ENCODE data around the gene DLL4.

The DLL4 gene

DNA sequence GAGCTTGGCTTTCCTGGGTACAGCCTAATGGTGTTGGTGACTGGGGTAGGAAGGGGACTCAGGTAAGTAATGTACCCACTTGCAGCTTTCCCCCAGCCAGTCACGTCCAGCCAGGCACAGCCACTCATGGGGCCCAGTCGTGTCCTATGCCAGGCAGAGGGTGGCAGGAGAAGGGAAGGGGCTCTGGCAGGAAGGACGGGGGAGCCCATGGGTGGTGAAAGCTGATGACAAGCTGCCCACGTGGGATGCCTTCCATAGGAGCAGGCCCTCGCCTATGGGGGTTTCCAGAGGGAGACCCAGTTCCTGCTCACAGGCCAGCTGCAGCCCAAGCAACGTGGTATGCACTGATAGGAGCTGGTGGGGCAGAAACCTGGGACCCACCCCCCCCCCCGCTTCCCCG is 34.9 kb downstream of the DLL4 start:
- in situ Hi-C loops (cut with HindIII; ENCODE audit: low sequenced_read_pairs): no loop called here

DNA sequence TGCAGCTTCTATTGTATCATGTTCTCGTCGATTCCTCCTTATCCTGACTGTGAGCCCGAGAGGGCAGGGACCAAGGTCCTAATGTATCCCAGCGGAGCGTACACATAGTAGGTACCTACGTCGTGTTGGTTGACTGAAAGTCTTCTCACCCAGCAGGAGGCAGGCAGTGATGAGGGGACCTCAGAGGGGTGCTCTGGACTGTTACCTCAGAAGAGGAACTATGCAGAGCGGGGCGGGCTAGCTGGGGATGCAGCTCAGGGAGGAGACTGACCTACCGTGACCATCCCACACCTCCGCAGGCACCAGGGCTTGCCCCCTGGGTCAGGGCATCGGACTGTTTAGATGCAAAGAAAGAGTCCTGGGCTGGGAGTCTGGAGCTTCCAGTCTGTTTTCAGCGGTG is 35.5 kb downstream of the DLL4 start:
- in situ Hi-C loops (cut with HindIII; ENCODE audit: low sequenced_read_pairs): no loop called here
- no peak for DNase-seq (ENCODE audit: low read depth, low spot score)
- TF ChIP-seq, protein P1, sequence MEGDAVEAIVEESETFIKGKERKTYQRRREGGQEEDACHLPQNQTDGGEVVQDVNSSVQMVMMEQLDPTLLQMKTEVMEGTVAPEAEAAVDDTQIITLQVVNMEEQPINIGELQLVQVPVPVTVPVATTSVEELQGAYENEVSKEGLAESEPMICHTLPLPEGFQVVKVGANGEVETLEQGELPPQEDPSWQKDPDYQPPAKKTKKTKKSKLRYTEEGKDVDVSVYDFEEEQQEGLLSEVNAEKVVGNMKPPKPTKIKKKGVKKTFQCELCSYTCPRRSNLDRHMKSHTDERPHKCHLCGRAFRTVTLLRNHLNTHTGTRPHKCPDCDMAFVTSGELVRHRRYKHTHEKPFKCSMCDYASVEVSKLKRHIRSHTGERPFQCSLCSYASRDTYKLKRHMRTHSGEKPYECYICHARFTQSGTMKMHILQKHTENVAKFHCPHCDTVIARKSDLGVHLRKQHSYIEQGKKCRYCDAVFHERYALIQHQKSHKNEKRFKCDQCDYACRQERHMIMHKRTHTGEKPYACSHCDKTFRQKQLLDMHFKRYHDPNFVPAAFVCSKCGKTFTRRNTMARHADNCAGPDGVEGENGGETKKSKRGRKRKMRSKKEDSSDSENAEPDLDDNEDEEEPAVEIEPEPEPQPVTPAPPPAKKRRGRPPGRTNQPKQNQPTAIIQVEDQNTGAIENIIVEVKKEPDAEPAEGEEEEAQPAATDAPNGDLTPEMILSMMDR (IDR thresholded peaks at IDR 0.05; ENCODE audit: low read depth, low read length): no peak
- H3K4me3 ChIP-seq (ENCODE audit: low read depth, low read length): no peak overlapping the region

More for the DNA sequence above, 34.9 kb downstream of the DLL4 start:
- TF ChIP-seq, protein P1 (IDR thresholded peaks at IDR 0.05; ENCODE audit: low read depth, low read length): no peak
- DNase-seq (ENCODE audit: low read depth, low spot score): no peak
- no peak overlapping the region for H3K4me3 ChIP-seq (ENCODE audit: low read depth, low read length)

DNA sequence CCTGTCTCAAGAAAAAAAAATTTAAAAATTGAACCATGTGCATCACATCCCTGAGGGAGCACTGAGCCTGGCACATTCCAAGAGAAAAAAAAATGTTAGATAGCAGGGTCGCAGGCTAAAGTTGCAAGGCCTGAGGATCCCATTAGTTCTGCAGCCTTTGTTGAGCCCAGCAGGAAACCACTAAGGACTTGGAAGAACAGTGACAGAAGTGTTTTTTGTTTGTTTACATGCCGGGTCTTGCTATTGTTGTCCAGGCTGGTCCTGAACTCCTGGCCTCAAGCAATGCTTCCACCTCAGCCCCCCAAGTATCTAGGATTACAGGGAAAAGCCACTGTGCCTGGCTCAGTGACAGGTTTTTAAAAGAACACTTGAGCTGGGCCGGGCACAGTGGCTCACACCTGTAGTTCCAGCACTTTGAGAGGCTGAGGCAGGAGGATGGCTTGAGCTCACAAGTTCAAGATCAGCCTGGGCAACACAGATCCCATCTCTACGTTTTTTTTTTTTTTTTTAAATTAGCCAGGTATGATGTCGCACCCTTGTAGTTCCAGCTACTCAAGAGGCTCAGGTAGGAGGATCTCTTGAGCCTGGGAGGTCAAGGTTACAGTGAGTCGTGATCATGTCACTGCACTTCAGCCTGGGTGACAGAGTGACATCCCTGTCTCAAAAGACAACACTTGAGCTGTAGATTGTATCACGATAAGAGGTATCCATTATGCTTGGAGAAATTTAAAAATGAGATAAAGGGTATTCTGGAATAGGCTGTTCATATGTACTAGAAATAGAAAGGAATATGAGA is 39.3 kb downstream of the DLL4 start:
- TF ChIP-seq, protein P1 (IDR thresholded peaks at IDR 0.05; ENCODE audit: low read depth, low read length): no peak
- H3K4me3 ChIP-seq (ENCODE audit: low read depth, low read length): no peak overlapping the region
- in situ Hi-C loops (cut with HindIII; ENCODE audit: low sequenced_read_pairs): no loop called here
- DNase-seq (ENCODE audit: low read depth, low spot score): no peak

GRCh38 chr15:40969363-40969762 is 40.2 kb downstream of the DLL4 start:
- no peak for DNase-seq (ENCODE audit: low read depth, low spot score)
- TF ChIP-seq, protein P1 (IDR thresholded peaks at IDR 0.05; ENCODE audit: low read depth, low read length): no peak
- H3K4me3 ChIP-seq (ENCODE audit: low read depth, low read length): no peak overlapping the region
- in situ Hi-C loops (cut with HindIII; ENCODE audit: low sequenced_read_pairs): no loop called here

DNA sequence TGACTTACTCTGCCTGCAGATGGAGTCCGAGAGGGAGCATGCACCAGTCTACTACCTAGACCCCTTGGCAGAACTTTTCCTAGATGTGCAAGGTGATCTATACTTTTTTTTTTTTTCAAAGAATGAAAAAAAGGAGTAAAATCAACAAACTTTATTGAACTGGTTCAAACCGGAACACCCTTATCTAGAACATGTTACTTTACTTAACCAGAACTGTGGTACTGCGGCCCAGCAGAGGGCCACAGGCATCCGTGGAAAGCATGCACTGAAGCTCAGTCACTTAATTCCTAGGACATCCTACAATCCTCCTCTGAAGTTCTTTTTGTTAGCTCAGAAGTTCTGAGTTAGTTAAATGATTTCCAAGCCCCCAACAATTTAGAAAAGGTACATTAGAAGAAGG is 45.7 kb downstream of the DLL4 start:
- in situ Hi-C loops (cut with HindIII; ENCODE audit: low sequenced_read_pairs): no loop called here

DNA sequence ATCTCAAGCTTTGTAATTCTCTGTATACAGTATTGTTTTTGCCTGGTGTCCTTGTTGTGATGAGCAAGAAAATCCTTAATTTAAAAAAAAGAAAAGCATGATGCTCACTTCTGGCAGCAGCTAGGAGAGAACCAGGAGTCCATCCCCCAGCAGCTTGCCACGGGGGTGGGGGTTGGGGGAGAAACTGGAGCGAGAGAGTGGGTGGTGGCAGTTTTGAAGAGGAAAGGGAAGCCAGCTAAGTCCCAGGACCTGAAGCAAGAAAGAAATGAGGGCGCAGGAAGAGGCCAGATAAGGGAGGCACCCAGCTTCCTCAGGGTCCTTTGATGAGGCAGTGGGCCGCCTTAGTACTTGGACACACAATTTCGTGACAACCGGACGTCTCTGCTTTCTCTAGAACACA is 47.7 kb downstream of the DLL4 start:
- TF ChIP-seq, protein P1 (IDR thresholded peaks at IDR 0.05; ENCODE audit: low read depth, low read length): no peak
- no peak overlapping the region for H3K4me3 ChIP-seq (ENCODE audit: low read depth, low read length)
- DNase-seq (ENCODE audit: low read depth, low spot score): no peak
- in situ Hi-C loops (cut with HindIII; ENCODE audit: low sequenced_read_pairs): no loop called here

More for the DNA sequence above, 45.7 kb downstream of the DLL4 start:
- H3K4me3 ChIP-seq (ENCODE audit: low read depth, low read length): no peak overlapping the region
- TF ChIP-seq, protein P1 (IDR thresholded peaks at IDR 0.05; ENCODE audit: low read depth, low read length): no peak
- DNase-seq (ENCODE audit: low read depth, low spot score): no peak

Data from astrocyte of the spinal cord (primary cell).